ENCODE data around the gene UBASH3A. TPM values are rescaled to one million over a fixed set of nuclear protein-coding genes. Genes with fewer than 3 reads are reported as not detected.
A peak's percentile ranks its signal among the peaks of the same experiment; 100 is the strongest.

The UBASH3A gene
- total and polyA plus RNA-seq, 2 donors: 14.9 to 26.7 TPM

DNA sequence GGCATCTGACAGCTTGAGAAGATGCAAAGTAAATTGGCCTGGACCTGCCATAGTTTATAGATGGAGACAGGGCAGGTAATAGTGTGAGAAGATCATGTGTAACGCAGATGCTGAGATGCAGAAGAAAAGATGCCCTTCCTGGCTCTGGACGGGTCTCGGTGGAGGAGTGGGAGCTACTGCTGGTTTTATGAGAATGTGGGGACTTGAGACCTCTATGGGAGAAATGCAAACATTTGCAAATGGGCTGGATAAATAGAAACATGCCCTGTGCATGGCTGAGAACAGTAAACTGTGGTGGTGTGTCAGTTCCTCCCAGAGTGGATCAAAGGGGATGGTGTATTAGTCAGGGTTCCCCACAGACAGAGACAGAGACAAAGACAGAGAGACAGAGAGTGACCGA lies 21.9 kb downstream of the UBASH3A start:
- peaks cover 0 to 12% of the 10 kb centered on the region in 2 donors for H3K9me3 ChIP-seq (ENCODE audit: control insufficient read depth in 2 of 2, insufficient read depth in 1 of 2, low read length in 1 of 2)
- WGBS: 22% methylated on average over 4 of the region's 4 CpGs
- H3K36me3 ChIP-seq (ENCODE audit: control insufficient read depth in 2 of 2, insufficient read depth in 2 of 2, low read length in 1 of 2): peaks cover 51 to 86% of the 10 kb centered on the region in 2 donors
- peak overlapping the region; percentile 96 for H3K27ac ChIP-seq (ENCODE audit: low read depth in 1 of 2, low read length in 1 of 2)
- peak in 1 of 9 donors; percentile 43 for DNase-seq (ENCODE audit: low read depth in 6 of 9, low spot score in 9 of 9)
- no peak overlapping the region for H3K4me3 ChIP-seq (ENCODE audit: low read length in 2 of 2)
- peaks cover 55 to 64% of the 10 kb centered on the region in 2 donors for H3K4me1 ChIP-seq (ENCODE audit: control insufficient read depth in 2 of 2, insufficient read depth in 2 of 2, low read length in 2 of 2)
- H3K27me3 ChIP-seq (ENCODE audit: control insufficient read depth in 2 of 2, insufficient read depth in 1 of 2, low read length in 1 of 2): no peaks in the 10 kb centered on the region

DNA sequence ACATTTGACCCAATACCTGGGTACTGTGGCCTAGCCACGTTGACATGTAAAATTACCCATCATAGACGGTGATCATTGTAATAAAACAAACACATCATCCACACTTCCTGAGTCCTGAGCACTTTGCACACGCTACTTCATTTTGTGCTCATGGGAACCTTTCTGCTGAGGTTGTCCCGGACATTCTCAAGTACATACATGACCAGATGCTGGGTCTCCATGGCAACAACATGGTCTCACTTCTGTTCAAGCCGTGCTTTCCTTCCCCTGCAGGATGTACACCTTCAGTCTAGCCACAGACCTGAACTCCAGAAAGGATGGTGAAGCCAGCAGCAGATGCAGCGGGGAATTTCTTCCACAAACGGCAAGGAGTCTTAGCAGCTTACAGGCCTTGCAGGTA lies 22.7 kb downstream of the UBASH3A start:
- DNase-seq (ENCODE audit: low read depth in 6 of 9, low spot score in 9 of 9): no peak
- H3K4me1 ChIP-seq (ENCODE audit: control insufficient read depth in 2 of 2, insufficient read depth in 2 of 2, low read length in 2 of 2): peaks cover 47 to 55% of the 10 kb centered on the region in 2 donors

DNA sequence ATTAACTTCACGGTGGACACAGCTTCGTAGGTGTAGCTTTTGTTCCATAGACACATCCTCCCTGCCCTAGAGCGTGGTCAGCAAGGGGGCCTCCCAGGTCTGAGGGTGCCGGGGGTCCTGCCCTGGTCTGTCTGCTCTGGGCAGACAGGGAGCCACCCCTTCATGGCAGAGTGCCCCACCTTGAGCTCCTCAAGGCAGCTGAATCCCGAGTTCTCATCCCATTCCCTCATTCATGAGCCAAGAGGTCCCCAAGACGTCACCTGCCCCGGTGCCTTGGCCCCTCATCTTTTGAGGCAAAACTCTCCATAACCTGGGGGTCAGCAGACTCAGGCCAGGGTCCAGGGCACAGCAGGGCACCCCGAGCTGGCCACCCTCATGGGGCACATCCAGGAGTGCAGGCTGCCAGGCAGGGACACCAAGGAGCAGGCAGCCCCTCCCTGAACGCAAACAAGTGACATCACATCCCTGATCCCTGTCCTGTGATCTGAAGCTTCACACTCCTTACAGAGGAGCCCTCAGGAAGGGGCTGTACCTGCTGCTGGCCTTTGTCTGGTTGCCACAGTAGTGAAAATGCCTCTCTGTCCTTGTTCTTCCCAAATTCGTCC lies 23.3 kb downstream of the UBASH3A start:
- Histone ChIP-seq H3K4me1 (ENCODE audit: control insufficient read depth in 2 of 2, insufficient read depth in 2 of 2, low read length in 2 of 2) (peaks cover 46 to 52% of the 10 kb centered on the region in 2 donors), H3K36me3 (ENCODE audit: control insufficient read depth in 2 of 2, insufficient read depth in 2 of 2, low read length in 1 of 2) (peaks cover 61 to 88% of the 10 kb centered on the region in 2 donors), H3K27ac (ENCODE audit: low read depth in 1 of 2, low read length in 1 of 2) (no peak overlapping the region), H3K4me3 (ENCODE audit: low read length in 2 of 2) (no peak overlapping the region), H3K27me3 (ENCODE audit: control insufficient read depth in 2 of 2, insufficient read depth in 1 of 2, low read length in 1 of 2) (no peaks in the 10 kb centered on the region), H3K9me3 (ENCODE audit: control insufficient read depth in 2 of 2, insufficient read depth in 1 of 2, low read length in 1 of 2) (peaks cover 0 to 18% of the 10 kb centered on the region in 2 donors)
- WGBS: 98% methylated on average over 10 of the region's 10 CpGs
- no peak for DNase-seq (ENCODE audit: low read depth in 6 of 9, low spot score in 9 of 9)

More for the DNA sequence above, 22.7 kb downstream of the UBASH3A start:
- Histone ChIP-seq H3K27me3 (ENCODE audit: control insufficient read depth in 2 of 2, insufficient read depth in 1 of 2, low read length in 1 of 2) (no peaks in the 10 kb centered on the region), H3K4me3 (ENCODE audit: low read length in 2 of 2) (no peak overlapping the region), H3K9me3 (ENCODE audit: control insufficient read depth in 2 of 2, insufficient read depth in 1 of 2, low read length in 1 of 2) (peaks cover 0 to 15% of the 10 kb centered on the region in 2 donors), H3K27ac (ENCODE audit: low read depth in 1 of 2, low read length in 1 of 2) (no peak overlapping the region), H3K36me3 (ENCODE audit: control insufficient read depth in 2 of 2, insufficient read depth in 2 of 2, low read length in 1 of 2) (peaks cover 56 to 86% of the 10 kb centered on the region in 2 donors)
- 89% methylated on average over 7 of the region's 7 CpGs for WGBS

DNA sequence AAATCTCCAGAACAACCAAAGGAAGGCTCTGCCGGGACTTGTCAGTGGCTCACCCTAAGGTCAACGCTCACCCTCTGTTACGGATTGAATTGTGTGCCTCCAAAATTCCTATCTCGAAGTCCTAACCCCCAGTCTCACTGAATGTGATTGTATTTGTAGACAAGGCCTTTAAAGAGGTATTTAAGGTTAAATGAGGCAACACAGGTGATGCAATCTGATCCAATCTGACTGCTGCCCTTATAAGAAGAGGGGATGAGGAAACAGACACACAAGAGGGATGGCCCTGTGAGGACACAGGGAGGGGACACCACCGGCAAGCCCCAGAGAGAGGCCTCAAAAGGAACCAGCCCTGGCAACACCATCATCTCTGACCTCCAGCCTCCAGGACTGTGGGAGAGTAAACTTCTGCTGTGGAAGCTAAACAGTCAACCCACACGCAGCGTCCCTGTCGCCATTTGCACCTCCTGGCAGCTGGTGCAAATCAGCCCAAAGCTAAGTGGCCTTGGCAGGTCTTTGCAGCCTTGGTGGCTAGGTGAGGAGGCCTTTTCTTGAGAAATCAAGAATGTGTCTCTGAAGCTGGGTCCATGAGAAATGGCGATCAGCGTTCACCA lies 24.2 kb downstream of the UBASH3A start:
- no peaks in the 10 kb centered on the region for H3K27me3 ChIP-seq (ENCODE audit: control insufficient read depth in 2 of 2, insufficient read depth in 1 of 2, low read length in 1 of 2)

DNA sequence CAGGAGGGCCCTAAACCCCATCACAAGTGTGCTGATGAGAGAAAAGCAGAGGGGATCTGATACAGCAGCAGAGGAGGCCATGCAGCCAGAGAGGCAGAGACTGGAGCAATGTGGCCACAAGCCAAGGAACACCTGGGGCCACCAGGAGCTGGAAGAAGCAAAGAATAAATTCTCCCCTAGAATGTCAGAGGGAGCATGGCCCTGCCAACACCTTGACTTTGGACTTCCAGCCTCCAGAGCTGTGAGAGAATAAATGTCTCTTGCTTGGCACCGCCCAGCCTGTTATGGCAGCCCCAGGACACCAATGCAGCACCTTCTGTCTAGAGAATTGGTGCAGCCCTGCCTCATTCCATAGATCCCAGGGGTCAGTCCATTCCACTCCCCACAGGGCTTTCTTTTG lies 25.3 kb downstream of the UBASH3A start:
- H3K27me3 ChIP-seq (ENCODE audit: control insufficient read depth in 2 of 2, insufficient read depth in 1 of 2, low read length in 1 of 2): no peaks in the 10 kb centered on the region
- H3K4me1 ChIP-seq (ENCODE audit: control insufficient read depth in 2 of 2, insufficient read depth in 2 of 2, low read length in 2 of 2): peaks cover 27 to 37% of the 10 kb centered on the region in 2 donors
- peaks cover 74 to 88% of the 10 kb centered on the region in 2 donors for H3K36me3 ChIP-seq (ENCODE audit: control insufficient read depth in 2 of 2, insufficient read depth in 2 of 2, low read length in 1 of 2)
- peaks cover 4 to 22% of the 10 kb centered on the region in 2 donors for H3K9me3 ChIP-seq (ENCODE audit: control insufficient read depth in 2 of 2, insufficient read depth in 1 of 2, low read length in 1 of 2)
- no peak overlapping the region for H3K4me3 ChIP-seq (ENCODE audit: low read length in 2 of 2)
- DNase-seq (ENCODE audit: low read depth in 6 of 9, low spot score in 9 of 9): no peak
- whole genome bisulfite sequencing: 100% methylated on average over 1 of the region's 1 CpG
- no peak overlapping the region for H3K27ac ChIP-seq (ENCODE audit: low read depth in 1 of 2, low read length in 1 of 2)

More for the DNA sequence above, 24.2 kb downstream of the UBASH3A start:
- peaks cover 38 to 44% of the 10 kb centered on the region in 2 donors for H3K4me1 ChIP-seq (ENCODE audit: control insufficient read depth in 2 of 2, insufficient read depth in 2 of 2, low read length in 2 of 2)
- WGBS: 96% methylated on average over 10 of the region's 10 CpGs
- H3K4me3 ChIP-seq (ENCODE audit: low read length in 2 of 2): no peak overlapping the region
- DNase-seq (ENCODE audit: low read depth in 6 of 9, low spot score in 9 of 9): no peak
- H3K27ac ChIP-seq (ENCODE audit: low read depth in 1 of 2, low read length in 1 of 2): no peak overlapping the region
- H3K9me3 ChIP-seq (ENCODE audit: control insufficient read depth in 2 of 2, insufficient read depth in 1 of 2, low read length in 1 of 2): peaks cover 4 to 22% of the 10 kb centered on the region in 2 donors
- H3K36me3 ChIP-seq (ENCODE audit: control insufficient read depth in 2 of 2, insufficient read depth in 2 of 2, low read length in 1 of 2): peaks cover 68 to 88% of the 10 kb centered on the region in 2 donors

DNA sequence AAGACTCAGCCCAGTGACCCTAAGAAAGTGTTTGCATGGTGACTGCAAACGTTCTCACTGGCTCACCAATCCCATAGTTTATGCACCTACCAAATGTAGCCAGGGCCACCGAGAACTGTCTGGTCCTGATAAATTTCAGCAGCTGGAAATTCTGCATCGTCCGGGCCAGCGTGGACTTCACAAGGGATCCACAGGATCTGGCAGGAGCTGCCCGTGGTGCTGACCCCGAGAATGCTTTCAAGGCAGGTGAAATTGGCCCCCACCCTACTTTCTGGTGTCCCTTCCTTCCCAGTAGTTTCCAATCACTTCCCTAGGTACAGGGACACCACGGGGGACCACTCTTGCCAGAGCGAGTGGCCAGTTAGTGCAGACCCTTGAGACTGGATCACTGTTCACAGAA lies 26.2 kb downstream of the UBASH3A start:
- H3K9me3 ChIP-seq (ENCODE audit: control insufficient read depth in 2 of 2, insufficient read depth in 1 of 2, low read length in 1 of 2): peaks cover 4 to 22% of the 10 kb centered on the region in 2 donors
- peaks cover 19 to 34% of the 10 kb centered on the region in 2 donors for H3K4me1 ChIP-seq (ENCODE audit: control insufficient read depth in 2 of 2, insufficient read depth in 2 of 2, low read length in 2 of 2)
- H3K27me3 ChIP-seq (ENCODE audit: control insufficient read depth in 2 of 2, insufficient read depth in 1 of 2, low read length in 1 of 2): no peaks in the 10 kb centered on the region
- no peak overlapping the region for H3K4me3 ChIP-seq (ENCODE audit: low read length in 2 of 2)
- no peak overlapping the region for H3K27ac ChIP-seq (ENCODE audit: low read depth in 1 of 2, low read length in 1 of 2)
- peaks cover 80 to 88% of the 10 kb centered on the region in 2 donors for H3K36me3 ChIP-seq (ENCODE audit: control insufficient read depth in 2 of 2, insufficient read depth in 2 of 2, low read length in 1 of 2)
- no peak for DNase-seq (ENCODE audit: low read depth in 6 of 9, low spot score in 9 of 9)
- WGBS: 84% methylated on average over 9 of the region's 9 CpGs

DNA sequence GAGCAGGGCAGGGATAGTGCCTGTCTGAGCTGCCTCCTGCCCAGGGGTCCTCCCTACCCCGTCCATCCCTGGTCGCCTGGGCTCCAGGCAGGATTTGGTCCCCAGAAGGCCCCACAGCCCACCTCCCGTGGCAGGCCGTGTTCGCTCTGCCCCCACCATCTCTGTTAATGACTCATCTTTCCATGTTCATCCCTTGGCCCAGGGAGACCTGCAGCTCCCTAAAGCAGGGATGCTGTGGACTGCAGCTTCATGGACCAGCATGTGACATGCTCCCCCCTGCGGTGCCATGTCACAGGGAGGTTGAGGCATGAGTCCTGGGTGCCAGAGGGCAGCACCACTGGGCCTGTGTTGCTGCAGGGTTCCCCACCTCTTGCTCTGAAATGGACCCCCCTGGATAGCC lies 26.8 kb downstream of the UBASH3A start:
- peaks cover 4 to 22% of the 10 kb centered on the region in 2 donors for H3K9me3 ChIP-seq (ENCODE audit: control insufficient read depth in 2 of 2, insufficient read depth in 1 of 2, low read length in 1 of 2)
- peaks cover 85 to 94% of the 10 kb centered on the region in 2 donors for H3K36me3 ChIP-seq (ENCODE audit: control insufficient read depth in 2 of 2, insufficient read depth in 2 of 2, low read length in 1 of 2)
- H3K4me1 ChIP-seq (ENCODE audit: control insufficient read depth in 2 of 2, insufficient read depth in 2 of 2, low read length in 2 of 2): peaks cover 14 to 29% of the 10 kb centered on the region in 2 donors
- H3K4me3 ChIP-seq (ENCODE audit: low read length in 2 of 2): no peak overlapping the region
- no peak overlapping the region for H3K27ac ChIP-seq (ENCODE audit: low read depth in 1 of 2, low read length in 1 of 2)
- H3K27me3 ChIP-seq (ENCODE audit: control insufficient read depth in 2 of 2, insufficient read depth in 1 of 2, low read length in 1 of 2): no peaks in the 10 kb centered on the region
- WGBS: 97% methylated on average over 6 of the region's 6 CpGs
- no peak for DNase-seq (ENCODE audit: low read depth in 6 of 9, low spot score in 9 of 9)

DNA sequence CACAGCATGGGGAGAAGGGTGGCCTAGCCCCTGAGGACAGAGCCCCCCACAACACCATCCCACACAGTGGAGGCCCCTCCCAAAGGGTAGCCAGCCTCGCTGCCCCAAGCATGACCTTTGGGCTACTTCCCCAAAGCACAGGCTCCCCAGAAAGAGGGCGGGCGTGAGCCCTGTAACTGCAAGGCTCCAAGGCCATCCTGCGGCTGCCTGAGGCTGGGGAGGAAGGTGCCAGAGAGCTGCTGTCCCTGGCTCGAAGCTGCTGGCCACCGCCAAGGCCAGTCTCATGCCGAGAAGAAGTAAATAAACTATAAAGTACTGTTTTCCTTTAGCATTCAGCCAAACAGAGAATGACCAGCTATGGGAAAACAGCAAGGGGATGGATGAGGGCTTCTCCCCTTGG lies 27.5 kb downstream of the UBASH3A start:
- WGBS: 95% methylated on average over 7 of the region's 7 CpGs
- DNase-seq (ENCODE audit: low read depth in 6 of 9, low spot score in 9 of 9): no peak
- Histone ChIP-seq H3K36me3 (ENCODE audit: control insufficient read depth in 2 of 2, insufficient read depth in 2 of 2, low read length in 1 of 2) (peaks cover 87 to 93% of the 10 kb centered on the region in 2 donors), H3K27ac (ENCODE audit: low read depth in 1 of 2, low read length in 1 of 2) (no peak overlapping the region), H3K4me1 (ENCODE audit: control insufficient read depth in 2 of 2, insufficient read depth in 2 of 2, low read length in 2 of 2) (peaks cover 7 to 22% of the 10 kb centered on the region in 2 donors), H3K9me3 (ENCODE audit: control insufficient read depth in 2 of 2, insufficient read depth in 1 of 2, low read length in 1 of 2) (peaks cover 4 to 22% of the 10 kb centered on the region in 2 donors), H3K4me3 (ENCODE audit: low read length in 2 of 2) (no peak overlapping the region), H3K27me3 (ENCODE audit: control insufficient read depth in 2 of 2, insufficient read depth in 1 of 2, low read length in 1 of 2) (no peaks in the 10 kb centered on the region)

DNA sequence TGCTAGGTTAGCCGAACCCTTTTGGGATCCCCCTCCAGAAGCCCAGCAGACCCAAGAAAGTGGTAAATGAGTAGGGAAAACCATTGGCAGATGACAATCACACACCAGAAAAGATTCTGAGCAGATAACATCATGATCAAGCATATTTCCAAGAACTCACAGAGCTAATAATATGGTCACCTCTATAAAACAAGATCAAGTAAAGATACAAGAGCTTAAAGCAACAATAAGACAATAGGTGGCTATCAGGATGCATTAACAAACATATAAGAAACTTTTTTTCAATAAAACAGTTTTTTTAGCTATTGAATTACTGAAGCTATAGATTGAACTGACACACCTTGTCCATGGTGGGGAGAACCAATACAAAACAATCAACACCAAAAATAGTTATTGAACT lies 29.0 kb downstream of the UBASH3A start:
- Histone ChIP-seq H3K36me3 (ENCODE audit: control insufficient read depth in 2 of 2, insufficient read depth in 2 of 2, low read length in 1 of 2) (peaks cover 87 to 93% of the 10 kb centered on the region in 2 donors), H3K4me3 (ENCODE audit: low read length in 2 of 2) (no peak overlapping the region), H3K4me1 (ENCODE audit: control insufficient read depth in 2 of 2, insufficient read depth in 2 of 2, low read length in 2 of 2) (peaks cover 0 to 10% of the 10 kb centered on the region in 2 donors), H3K9me3 (ENCODE audit: control insufficient read depth in 2 of 2, insufficient read depth in 1 of 2, low read length in 1 of 2) (peaks cover 7 to 26% of the 10 kb centered on the region in 2 donors), H3K27ac (ENCODE audit: low read depth in 1 of 2, low read length in 1 of 2) (no peak overlapping the region), H3K27me3 (ENCODE audit: control insufficient read depth in 2 of 2, insufficient read depth in 1 of 2, low read length in 1 of 2) (no peaks in the 10 kb centered on the region)
- 52% methylated on average over 1 of the region's 1 CpG for WGBS
- DNase-seq (ENCODE audit: low read depth in 6 of 9, low spot score in 9 of 9): no peak
